ENCODE data around the gene PDZRN3. TPM values are rescaled to one million over a fixed set of nuclear protein-coding genes. Genes with fewer than 3 reads are reported as not detected.

The PDZRN3 gene
- polyA plus RNA-seq, 1 of the 3 experiments (the other 2 are of a cell fraction): 10.3 TPM

DNA sequence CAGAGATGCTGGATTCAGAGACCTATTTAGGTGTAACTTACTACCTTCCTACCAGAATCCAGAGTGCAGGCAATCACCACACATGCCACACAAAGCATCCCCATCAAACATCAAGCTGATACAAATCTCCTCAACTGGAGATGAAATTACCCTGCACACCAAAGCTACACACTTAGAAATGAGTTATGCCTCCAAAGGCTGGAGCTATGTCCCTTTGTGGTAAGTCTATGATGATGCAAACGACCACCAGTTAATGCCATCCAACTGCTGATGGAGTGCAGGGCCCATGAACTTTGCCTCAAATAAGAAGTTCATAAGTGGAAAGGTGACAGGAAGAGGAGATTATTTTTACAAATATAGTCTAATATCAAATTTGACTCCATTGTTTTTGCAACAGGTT is 38.1 kb downstream of the PDZRN3 start (continued):
- TF ChIP-seq, protein P1, sequence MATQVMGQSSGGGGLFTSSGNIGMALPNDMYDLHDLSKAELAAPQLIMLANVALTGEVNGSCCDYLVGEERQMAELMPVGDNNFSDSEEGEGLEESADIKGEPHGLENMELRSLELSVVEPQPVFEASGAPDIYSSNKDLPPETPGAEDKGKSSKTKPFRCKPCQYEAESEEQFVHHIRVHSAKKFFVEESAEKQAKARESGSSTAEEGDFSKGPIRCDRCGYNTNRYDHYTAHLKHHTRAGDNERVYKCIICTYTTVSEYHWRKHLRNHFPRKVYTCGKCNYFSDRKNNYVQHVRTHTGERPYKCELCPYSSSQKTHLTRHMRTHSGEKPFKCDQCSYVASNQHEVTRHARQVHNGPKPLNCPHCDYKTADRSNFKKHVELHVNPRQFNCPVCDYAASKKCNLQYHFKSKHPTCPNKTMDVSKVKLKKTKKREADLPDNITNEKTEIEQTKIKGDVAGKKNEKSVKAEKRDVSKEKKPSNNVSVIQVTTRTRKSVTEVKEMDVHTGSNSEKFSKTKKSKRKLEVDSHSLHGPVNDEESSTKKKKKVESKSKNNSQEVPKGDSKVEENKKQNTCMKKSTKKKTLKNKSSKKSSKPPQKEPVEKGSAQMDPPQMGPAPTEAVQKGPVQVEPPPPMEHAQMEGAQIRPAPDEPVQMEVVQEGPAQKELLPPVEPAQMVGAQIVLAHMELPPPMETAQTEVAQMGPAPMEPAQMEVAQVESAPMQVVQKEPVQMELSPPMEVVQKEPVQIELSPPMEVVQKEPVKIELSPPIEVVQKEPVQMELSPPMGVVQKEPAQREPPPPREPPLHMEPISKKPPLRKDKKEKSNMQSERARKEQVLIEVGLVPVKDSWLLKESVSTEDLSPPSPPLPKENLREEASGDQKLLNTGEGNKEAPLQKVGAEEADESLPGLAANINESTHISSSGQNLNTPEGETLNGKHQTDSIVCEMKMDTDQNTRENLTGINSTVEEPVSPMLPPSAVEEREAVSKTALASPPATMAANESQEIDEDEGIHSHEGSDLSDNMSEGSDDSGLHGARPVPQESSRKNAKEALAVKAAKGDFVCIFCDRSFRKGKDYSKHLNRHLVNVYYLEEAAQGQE (IDR thresholded peaks at IDR 0.05; ENCODE audit: low read depth, low read length): no peak
- no peak for TF ChIP-seq FOXM1 (IDR thresholded peaks at IDR 0.05; ENCODE audit: low read depth)
- TF ChIP-seq NFIC (IDR thresholded peaks at IDR 0.05; ENCODE audit: borderline replicate concordance): no peak
- TF ChIP-seq, protein P2, sequence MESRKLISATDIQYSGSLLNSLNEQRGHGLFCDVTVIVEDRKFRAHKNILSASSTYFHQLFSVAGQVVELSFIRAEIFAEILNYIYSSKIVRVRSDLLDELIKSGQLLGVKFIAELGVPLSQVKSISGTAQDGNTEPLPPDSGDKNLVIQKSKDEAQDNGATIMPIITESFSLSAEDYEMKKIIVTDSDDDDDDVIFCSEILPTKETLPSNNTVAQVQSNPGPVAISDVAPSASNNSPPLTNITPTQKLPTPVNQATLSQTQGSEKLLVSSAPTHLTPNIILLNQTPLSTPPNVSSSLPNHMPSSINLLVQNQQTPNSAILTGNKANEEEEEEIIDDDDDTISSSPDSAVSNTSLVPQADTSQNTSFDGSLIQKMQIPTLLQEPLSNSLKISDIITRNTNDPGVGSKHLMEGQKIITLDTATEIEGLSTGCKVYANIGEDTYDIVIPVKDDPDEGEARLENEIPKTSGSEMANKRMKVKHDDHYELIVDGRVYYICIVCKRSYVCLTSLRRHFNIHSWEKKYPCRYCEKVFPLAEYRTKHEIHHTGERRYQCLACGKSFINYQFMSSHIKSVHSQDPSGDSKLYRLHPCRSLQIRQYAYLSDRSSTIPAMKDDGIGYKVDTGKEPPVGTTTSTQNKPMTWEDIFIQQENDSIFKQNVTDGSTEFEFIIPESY (IDR thresholded peaks at IDR 0.05; ENCODE audit: borderline replicate concordance, low read depth): no peak
- no peak for TF ChIP-seq GABPA (IDR thresholded peaks at IDR 0.05; ENCODE audit: low read depth)
- TF ChIP-seq, protein P3, sequence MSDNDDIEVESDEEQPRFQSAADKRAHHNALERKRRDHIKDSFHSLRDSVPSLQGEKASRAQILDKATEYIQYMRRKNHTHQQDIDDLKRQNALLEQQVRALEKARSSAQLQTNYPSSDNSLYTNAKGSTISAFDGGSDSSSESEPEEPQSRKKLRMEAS (IDR thresholded peaks at IDR 0.05; ENCODE audit: low read depth): no peak

DNA sequence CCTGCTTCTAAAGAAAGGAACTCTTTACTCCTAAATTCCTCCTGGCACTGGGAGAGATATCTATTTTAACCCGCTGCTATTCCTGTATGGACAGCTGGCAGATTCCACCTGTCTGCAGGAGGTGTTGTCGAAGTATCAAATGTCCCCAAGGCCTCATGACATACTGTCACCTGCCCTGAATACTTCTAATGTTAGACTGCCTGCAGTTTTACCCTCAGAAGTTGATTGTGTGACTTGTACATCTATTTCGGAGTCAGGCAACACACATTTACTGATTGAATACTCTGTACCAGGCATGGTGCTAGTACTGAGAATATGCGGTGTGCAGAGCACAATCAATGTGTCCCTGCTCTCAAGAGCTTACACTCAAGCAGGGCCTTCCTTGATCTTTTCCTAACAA is 38.6 kb downstream of the PDZRN3 start:
- no peak overlapping the region for H3K27ac ChIP-seq (ENCODE audit: low read depth in 2 of 2, low read length in 1 of 2)
- no peak overlapping the region for H3K4me3 ChIP-seq (ENCODE audit: low read depth in 2 of 2, low read length in 1 of 2)
- H2AFZ ChIP-seq (ENCODE audit: low read depth): no peak overlapping the region
- H3K9me3 ChIP-seq: no peaks in the 10 kb centered on the region
- peaks cover 7% of the 10 kb centered on the region; the same call in 1 of the 2 replicates for H4K20me1 ChIP-seq (ENCODE audit: insufficient read depth)
- 78% methylated on average over 4 of the region's 4 CpGs for WGBS (ENCODE audit: low lambda C conversion rate)
- H3K79me2 ChIP-seq (ENCODE audit: insufficient read depth): peaks cover 71% of the 10 kb centered on the region
- ChIA-PET CTCF (no interaction called here), POLR2A (no interaction called here)
- H3F3A ChIP-seq (replicated peaks; ENCODE audit: insufficient read depth): peaks cover under 1% of the 10 kb centered on the region
- H3K4me1 ChIP-seq (ENCODE audit: control insufficient read depth in 1 of 2, insufficient read depth in 2 of 2, low read depth in 1 of 2, low read length in 1 of 2): no peaks in the 10 kb centered on the region; a peak in 1 of 4 replicates
- peaks cover 0 to 31% of the 10 kb centered on the region in 2 experiments for H3K36me3 ChIP-seq (replicated peaks in 1 of 2; ENCODE audit: control insufficient read depth in 1 of 2, insufficient read depth in 2 of 2, low read length in 1 of 2)
- H3K27me3 ChIP-seq (ENCODE audit: insufficient read depth): no peaks in the 10 kb centered on the region
- H3K4me2 ChIP-seq: no peak overlapping the region
- H3K9me2 ChIP-seq: no peaks in the 10 kb centered on the region
- TF ChIP-seq CHD2 (IDR thresholded peaks at IDR 0.05; ENCODE audit: low read length, partially characterized antibody): no peak
- no peak for TF ChIP-seq TAF1 (IDR thresholded peaks at IDR 0.05; ENCODE audit: borderline replicate concordance, low read depth, low read length)
- TF ChIP-seq, protein P4, sequence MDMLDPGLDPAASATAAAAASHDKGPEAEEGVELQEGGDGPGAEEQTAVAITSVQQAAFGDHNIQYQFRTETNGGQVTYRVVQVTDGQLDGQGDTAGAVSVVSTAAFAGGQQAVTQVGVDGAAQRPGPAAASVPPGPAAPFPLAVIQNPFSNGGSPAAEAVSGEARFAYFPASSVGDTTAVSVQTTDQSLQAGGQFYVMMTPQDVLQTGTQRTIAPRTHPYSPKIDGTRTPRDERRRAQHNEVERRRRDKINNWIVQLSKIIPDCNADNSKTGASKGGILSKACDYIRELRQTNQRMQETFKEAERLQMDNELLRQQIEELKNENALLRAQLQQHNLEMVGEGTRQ (IDR thresholded peaks at IDR 0.05; ENCODE audit: borderline replicate concordance, low read depth, low read length): no peak
- TF ChIP-seq, protein P5, sequence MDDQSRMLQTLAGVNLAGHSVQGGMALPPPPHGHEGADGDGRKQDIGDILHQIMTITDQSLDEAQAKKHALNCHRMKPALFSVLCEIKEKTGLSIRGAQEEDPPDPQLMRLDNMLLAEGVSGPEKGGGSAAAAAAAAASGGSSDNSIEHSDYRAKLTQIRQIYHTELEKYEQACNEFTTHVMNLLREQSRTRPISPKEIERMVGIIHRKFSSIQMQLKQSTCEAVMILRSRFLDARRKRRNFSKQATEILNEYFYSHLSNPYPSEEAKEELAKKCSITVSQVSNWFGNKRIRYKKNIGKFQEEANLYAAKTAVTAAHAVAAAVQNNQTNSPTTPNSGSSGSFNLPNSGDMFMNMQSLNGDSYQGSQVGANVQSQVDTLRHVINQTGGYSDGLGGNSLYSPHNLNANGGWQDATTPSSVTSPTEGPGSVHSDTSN (IDR thresholded peaks at IDR 0.05): no peak
- no peak for TF ChIP-seq JUND (IDR thresholded peaks at IDR 0.05)
- no peak for TF ChIP-seq TCF12 (IDR thresholded peaks at IDR 0.05)
- no peak for TF ChIP-seq GATA2 (CRISPR knock-in tag; IDR thresholded peaks at IDR 0.05)
- TF ChIP-seq FOXJ3 (CRISPR knock-in tag; IDR thresholded peaks at IDR 0.05): no peak
- no peak overlapping the region for H3K9ac ChIP-seq
- DNase-seq: no peak

Data from SK-N-SH (cell line).